Measurements from ENCODE around the gene TOP3B.

GRCh38 chr22:22005945-22006595 lies 23.5 kb upstream of the TOP3B start:
- TF ChIP-seq CTCF (IDR thresholded peaks at IDR 0.05; ENCODE audit: low read depth, low read length, poor library complexity, severe bottlenecking) (no peak), EZH2phosphoT487 (IDR thresholded peaks at IDR 0.05; ENCODE audit: borderline replicate concordance, low read length) (no peak)

All from DOHH2 (cell line).